ENCODE measurements around the gene C1orf21.

DNA sequence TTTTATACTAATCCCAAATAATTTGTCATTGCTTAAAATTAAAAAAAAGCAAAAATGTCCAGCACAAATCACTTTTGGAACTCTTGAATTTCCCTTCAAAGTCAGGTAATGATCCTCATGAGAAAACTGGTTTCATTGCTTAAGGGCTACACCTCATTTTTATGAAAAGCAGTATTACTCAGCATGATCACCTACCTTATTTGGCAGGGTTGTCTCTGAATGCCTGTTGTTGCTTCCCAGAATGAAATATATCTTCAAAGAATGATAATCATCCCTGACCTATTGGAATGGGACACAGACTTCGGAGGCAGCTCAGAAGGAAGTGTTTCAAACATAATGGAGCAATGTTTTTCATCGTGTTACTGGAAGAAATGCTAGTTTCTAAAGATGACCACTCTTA is 29.7 kb downstream of the C1orf21 start:
- TF ChIP-seq CTCF (IDR thresholded peaks at IDR 0.05 in 8 of 11, conservative IDR thresholded peaks at IDR 0.05 in 3 of 11) (no peak), POLR2A (IDR thresholded peaks at IDR 0.05) (no peak), POLR2AphosphoS5 (IDR thresholded peaks at IDR 0.05) (no peak)
